Measurements from ENCODE around the gene CCNY. TPM values are rescaled to one million over a fixed set of nuclear protein-coding genes. Genes with fewer than 3 reads are reported as not detected.
"Not testable (repeated sequence)": the region's sequence is repeated elsewhere in the genome, so short reads cannot be mapped to it uniquely, and the experiment has no call there.

CCNY gene
- polyA plus RNA-seq, 12 donors, result 55.9 to 421 (median 99.4) TPM

- no peak for DNase-seq
Observed at GRCh38 chr10:35508647-35509046, 172.3 kb downstream of the CCNY start.

GRCh38 chr10:35510891-35511290 lies 174.6 kb downstream of the CCNY start:
- DNase-seq, result no peak

GRCh38 chr10:35511647-35512046 lies 175.3 kb downstream of the CCNY start:
- no peak for DNase-seq

- DNase-seq, result no peak
Observed at GRCh38 chr10:35516102-35516670, 179.9 kb downstream of the CCNY start.

GRCh38 chr10:35517431-35518181 lies 181.3 kb downstream of the CCNY start:
- no peak for DNase-seq

- DNase-seq, result not testable (repeated sequence)
Observed at GRCh38 chr10:35518187-35518586, 181.9 kb downstream of the CCNY start.

- no peak for DNase-seq
Observed at GRCh38 chr10:35520996-35521395, 184.7 kb downstream of the CCNY start.

- no peak for DNase-seq
Observed at GRCh38 chr10:35523670-35524225, 187.4 kb downstream of the CCNY start.

GRCh38 chr10:35526746-35527145 lies 190.4 kb downstream of the CCNY start:
- DNase-seq, result no peak

GRCh38 chr10:35532141-35532540 lies 195.8 kb downstream of the CCNY start:
- no peak for DNase-seq

GRCh38 chr10:35533565-35533964 lies 197.3 kb downstream of the CCNY start:
- DNase-seq, result no peak

- no peak for DNase-seq
Observed at GRCh38 chr10:35535136-35535535, 198.8 kb downstream of the CCNY start.

GRCh38 chr10:35536789-35537188 lies 200.5 kb downstream of the CCNY start:
- DNase-seq, result no peak

GRCh38 chr10:35537925-35538324 lies 201.6 kb downstream of the CCNY start:
- not testable (repeated sequence) for DNase-seq

GRCh38 chr10:35540296-35541164 lies 204.2 kb downstream of the CCNY start:
- no peak for DNase-seq

- no peak for DNase-seq
Observed at GRCh38 chr10:35541720-35542119, 205.4 kb downstream of the CCNY start.

- no peak for DNase-seq
Observed at GRCh38 chr10:35542303-35542702, 206.0 kb downstream of the CCNY start.

- DNase-seq, result no peak
Observed at GRCh38 chr10:35545079-35545657, 208.9 kb downstream of the CCNY start.

GRCh38 chr10:35545878-35546590 lies 209.7 kb downstream of the CCNY start:
- no peak for DNase-seq

GRCh38 chr10:35546824-35547225 lies 210.5 kb downstream of the CCNY start:
- no peak for DNase-seq

- no peak for DNase-seq
Observed at GRCh38 chr10:35552650-35553342, 216.5 kb downstream of the CCNY start.

Measured in muscle of arm (tissue), 12 donors.